GM12878 (cell line): ENCODE measurements around the gene CTNNBL1. TPM values are rescaled to one million over a fixed set of nuclear protein-coding genes. Genes with fewer than 3 reads are reported as not detected.

Experiments
- ATAC-seq: fragments of 200-7000 bp; cut with Tn5 transposase; 3 replicates; pipeline ENCODE4 v1.9.1; 2020; ENCODE audit warnings: mild to moderate bottlenecking, moderate library complexity
- BruUV-seq: library from RNA; stranded (reverse); fragments of 400-500 nt; replicated peaks from 2 replicates; lab custom pipeline; 2021; lab: Mats Ljungman, UMichigan
- CTCF ChIA-PET: fragments of 300-600 bp; sonication (Branson Sonifier 250); formaldehyde crosslinking; extraction: SDS; loops from one replicate; lab custom pipeline; 2021; ENCODE audit warnings: inconsistent platforms; lab: Yijun Ruan, JAX
- POLR2A ChIA-PET: fragments of 350-600 bp; formaldehyde crosslinking; extraction: SDS; loops from one replicate; lab custom pipeline; 2021; ENCODE audit warnings: inconsistent platforms; lab: Charles Lee
- RAD21 ChIA-PET: fragments of 300-600 bp; sonication (Branson Sonifier 250); formaldehyde crosslinking; loops from one replicate; lab custom pipeline; 2023; ENCODE audit warnings: antibody characterized with exemption; ENCODE audit not compliant: unreplicated experiment; lab: Charles Lee
- SMC1A ChIA-PET: fragments of 300-600 bp; sonication (Branson Sonifier 250); formaldehyde crosslinking; loops from one replicate; lab custom pipeline; 2023; ENCODE audit not compliant: unreplicated experiment, uncharacterized antibody; lab: Charles Lee
- DNase-seq: peaks from one replicate; pipeline ENCODE4 v3.0.0-alpha.2; 2011; ENCODE audit warnings: low read depth, low spot score
- FAIRE-seq: peaks from 3 replicates; lab custom pipeline; 2011; peaks lifted over from hg19 to GRCh38; lab: Jason Lieb, UNC
- H2AFZ ChIP-seq: 2 replicates; pipeline ENCODE4 v1.6.0; 2011; ENCODE audit warnings: low read depth, low read length, control low read depth; ENCODE audit not compliant: control insufficient read depth
- H3K27ac ChIP-seq: 2 replicates; pipeline ENCODE4 v1.5.1; 2011; ENCODE audit warnings: control low read depth; ENCODE audit not compliant: control insufficient read depth, insufficient read depth
- H3K27me3 ChIP-seq, 2 experiments: replicated peaks in 1 of 2; 2 replicates each; pipeline versions ENCODE4 v1.6.0 to v1.6.1; 2011; ENCODE audit warnings: low read length in 1 of 2; ENCODE audit not compliant: control insufficient read depth in 2 of 2, insufficient read depth in 2 of 2
- H3K36me3 ChIP-seq, 2 experiments: 2 replicates each; pipeline ENCODE4 v1.5.1; 2011; ENCODE audit warnings: low read length in 1 of 2; ENCODE audit not compliant: control insufficient read depth in 2 of 2, insufficient read depth in 2 of 2
- H3K4me1 ChIP-seq: 2 replicates; pipeline ENCODE4 v1.6.1; 2011; ENCODE audit warnings: mild to moderate bottlenecking, low read length, moderate library complexity, mixed read lengths; ENCODE audit not compliant: control insufficient read depth, insufficient read depth
- H3K4me2 ChIP-seq: 2 replicates; pipeline ENCODE4 v1.6.0; 2011; ENCODE audit warnings: control low read depth; ENCODE audit not compliant: control insufficient read depth, insufficient read depth
- H3K4me3 ChIP-seq: fragments of 200-600 bp; sonication (generic); 2 replicates; pipeline ENCODE4 v1.5.1; 2016
- H3K79me2 ChIP-seq: 2 replicates; pipeline ENCODE4 v1.6.0; 2011; ENCODE audit warnings: low read length; ENCODE audit not compliant: control insufficient read depth, insufficient read depth
- H3K9ac ChIP-seq: 2 replicates; pipeline ENCODE4 v1.8.0; 2011; ENCODE audit warnings: low read length, control low read depth, mixed read lengths; ENCODE audit not compliant: control insufficient read depth, insufficient read depth
- H3K9me3 ChIP-seq: replicated peaks from 3 replicates; pipeline ENCODE4 v1.5.1; 2011; ENCODE audit warnings: mild to moderate bottlenecking, low read length; ENCODE audit not compliant: control insufficient read depth, insufficient read depth
- H4K20me1 ChIP-seq: 2 replicates; pipeline ENCODE4 v1.6.0; 2011; ENCODE audit not compliant: control insufficient read depth, insufficient read depth
- BACH1 ChIP-seq: fragments of 450-650 bp; IDR thresholded peaks from 2 replicates; pipeline ENCODE4 v1.6.1; 2017; ENCODE audit warnings: mild to moderate bottlenecking, borderline replicate concordance
- CHD2 ChIP-seq: IDR thresholded peaks from 2 replicates; pipeline ENCODE4 v1.6.1; 2011; ENCODE audit warnings: low read depth, low read length, improper control_type of control experiment, borderline replicate concordance
- CUX1 ChIP-seq: IDR thresholded peaks from 2 replicates; pipeline ENCODE4 v1.6.1; 2012; ENCODE audit warnings: improper control_type of control experiment, low read depth, low read length; ENCODE audit not compliant: insufficient replicate concordance
- IRF5 ChIP-seq: fragments of 450-650 bp; IDR thresholded peaks from 2 replicates; pipeline ENCODE4 v1.6.1; 2017; ENCODE audit warnings: borderline replicate concordance
- MEF2B ChIP-seq: fragments of 450-650 bp; IDR thresholded peaks from 2 replicates; pipeline ENCODE4 v1.6.1; 2018; ENCODE audit warnings: mild to moderate bottlenecking, moderate library complexity; ENCODE audit not compliant: partially characterized antibody, poor library complexity, severe bottlenecking
- MLLT1 ChIP-seq: fragments of 450-650 bp; IDR thresholded peaks from 2 replicates; pipeline ENCODE4 v1.6.1; 2016; ENCODE audit warnings: mild to moderate bottlenecking
- PAX5 ChIP-seq: IDR thresholded peaks from 2 replicates; pipeline ENCODE4 v1.6.1; 2011; ENCODE audit warnings: low read depth, low read length, borderline replicate concordance
- RAD51 ChIP-seq: fragments of 450-650 bp; IDR thresholded peaks from 2 replicates; pipeline ENCODE4 v1.6.1; 2016; ENCODE audit warnings: moderate library complexity, mild to moderate bottlenecking, inconsistent platforms
- TARDBP ChIP-seq: IDR thresholded peaks from 2 replicates; pipeline ENCODE4 v1.6.1; 2016; ENCODE audit warnings: borderline replicate concordance
- YY1 ChIP-seq: IDR thresholded peaks from 2 replicates; pipeline ENCODE4 v1.6.1; 2011; ENCODE audit warnings: low read depth, mild to moderate bottlenecking, low read length
- ZNF24 ChIP-seq: fragments of 450-650 bp; IDR thresholded peaks from 2 replicates; pipeline ENCODE4 v1.6.1; 2017; ENCODE audit warnings: antibody characterized with exemption, mild to moderate bottlenecking
- in situ Hi-C: fragments of 300-500 bp; cut with MboI; formaldehyde crosslinking; loops from 9 replicates; pipeline ENCODE4 v1.14.3; 2018; ENCODE audit warnings: mixed read lengths
- intact Hi-C: fragments of 100-400 bp; cut with micrococcal nuclease; formaldehyde crosslinking; loops from one replicate; pipeline ENCODE4 v1.14.2; 2022; ENCODE audit not compliant: unreplicated experiment
- polyA plus RNA-seq, 11 experiments: library from polyadenylated mRNA; depleted of rRNA in 4 of 11; unstranded in 6 of 11; stranded (reverse) in 5 of 11; fragments of >200 nt; fragmentation: Nextera tagmentation in 4 of 11; fragmentation: Illumina TruSeq in 1 of 11; extraction: Ambion mirVana in 4 of 11; extraction: Trizol in 1 of 11; gene quantifications; 1 replicate in 1 of 11; 2 replicates in 10 of 11; pipeline versions ENCODE4 v1.2.1 to v1.2.3, GENCODE V29; 2011 to 2016; ENCODE audit warnings: inconsistent platforms in 2 of 11, missing spikeins in 2 of 11, low read depth in 1 of 11
- total RNA-seq, 4 experiments: library from RNA; depleted of rRNA in 3 of 4; stranded (reverse); fragments of >200 nt in 3 of 4; fragmentation: Illumina TruSeq in 1 of 4; extraction: Trizol in 1 of 4; gene quantifications; 2 replicates each; pipeline versions ENCODE4 v1.2.1 to v1.2.3, GENCODE V29; 2013 to 2021

Gene CTNNBL1
- total and polyA plus RNA-seq, 10 of the 15 experiments (the other 5 are each of a cell fraction or from before 2014, with no cell fraction given), result 43.1 to 102 (median 67.8) TPM

GRCh38 chr20:37821696-37822095 is 127.9 kb downstream of the CTNNBL1 start:
- ChIA-PET RAD21 (no interaction called here), CTCF (interaction anchor here (0.6 kb wide), 1 partner anchor 126 kb away, joined by 3 read pairs; no protein-coding TSS in a partner anchor), POLR2A (interaction anchor here (0.5 kb wide), 1 partner anchor 16 kb away, joined by 5 read pairs; no protein-coding TSS in a partner anchor), SMC1A (interaction anchor here (1.7 kb wide), 1 partner anchor 93 kb away, joined by 3 read pairs; no protein-coding TSS in a partner anchor)
- no peak for FAIRE-seq
- Histone ChIP-seq H4K20me1 (no peaks in the 10 kb centered on the region), H2AFZ (no peak overlapping the region), H3K4me2 (no peak overlapping the region), H3K36me3 (peaks cover 1 to 2% of the 10 kb centered on the region in 2 experiments; a peak in 3 of 4 replicates), H3K79me2 (no peaks in the 10 kb centered on the region), H3K9ac (no peak overlapping the region), H3K27me3 (no peaks in the 10 kb centered on the region), H3K27ac (no peak overlapping the region), H3K9me3 (no peaks in the 10 kb centered on the region), H3K4me3 (no peak overlapping the region), H3K4me1 (peaks cover 9% of the 10 kb centered on the region)
- intact Hi-C loops (no loop called here), in situ Hi-C loops (no loop called here)
- DNase-seq, result no peak
- no peak for ATAC-seq
- no peak for TF ChIP-seq BACH1
- no peak for TF ChIP-seq MEF2B
- no peak for TF ChIP-seq CUX1
- TF ChIP-seq ZNF24, result no peak
- TF ChIP-seq MLLT1, result no peak
- no peak for TF ChIP-seq CHD2
- TF ChIP-seq PAX5, result no peak
- TF ChIP-seq RAD51, result no peak
- no peak for TF ChIP-seq TARDBP
- no peak for TF ChIP-seq IRF5
- TF ChIP-seq YY1, result no peak
- BruUV-seq, result no TSS peak
